Activated CD4-positive, alpha-beta T cell treated with anti-CD3 and anti-CD28 coated beads, Interleukin-2, amount 50 U/mL, for 16 hours (primary cell): ENCODE results near the gene DMD.
"Not testable (repeated sequence)": the region's sequence is repeated elsewhere in the genome, so short reads cannot be mapped to it uniquely, and the experiment has no call there.

ENCODE experiments used
- DNase-seq: peaks from one replicate; pipeline ENCODE4 v3.0.0-alpha.2; 2020

The DMD gene

GRCh38 chrX:33149580-33149979, 61.8 kb downstream of the DMD start:
- no peak for DNase-seq

GRCh38 chrX:33149085-33149484, 62.3 kb downstream of the DMD start:
- DNase-seq: no peak

- DNase-seq: no peak
Measured at GRCh38 chrX:33142331-33142730, 69.0 kb downstream of the DMD start.

GRCh38 chrX:33138677-33139249, 72.6 kb downstream of the DMD start:
- no peak for DNase-seq

- no peak for DNase-seq
Measured at GRCh38 chrX:33134164-33134563, 77.2 kb downstream of the DMD start.

- DNase-seq: no peak
Measured at GRCh38 chrX:33133320-33133719, 78.0 kb downstream of the DMD start.

GRCh38 chrX:33132569-33132968, 78.8 kb downstream of the DMD start:
- no peak for DNase-seq

- no peak for DNase-seq
Measured at GRCh38 chrX:33129607-33130006, 81.7 kb downstream of the DMD start.

GRCh38 chrX:33128048-33128805, 83.1 kb downstream of the DMD start:
- no peak for DNase-seq

GRCh38 chrX:33126469-33126868, 84.9 kb downstream of the DMD start:
- DNase-seq: no peak

GRCh38 chrX:33109858-33110257, 101.5 kb downstream of the DMD start:
- DNase-seq: no peak

GRCh38 chrX:33106737-33107136, 104.6 kb downstream of the DMD start:
- DNase-seq: no peak

GRCh38 chrX:33095079-33095478, 116.3 kb downstream of the DMD start:
- no peak for DNase-seq

- no peak for DNase-seq
Measured at GRCh38 chrX:33087411-33087810, 123.9 kb downstream of the DMD start.

GRCh38 chrX:33086886-33087285, 124.5 kb downstream of the DMD start:
- no peak for DNase-seq

- DNase-seq: no peak
Measured at GRCh38 chrX:33082371-33082770, 129.0 kb downstream of the DMD start.

GRCh38 chrX:33078273-33078672, 133.1 kb downstream of the DMD start:
- DNase-seq: no peak

- not testable (repeated sequence) for DNase-seq
Measured at GRCh38 chrX:33073660-33074059, 137.7 kb downstream of the DMD start.

- no peak for DNase-seq
Measured at GRCh38 chrX:33065415-33065814, 145.9 kb downstream of the DMD start.

GRCh38 chrX:33062041-33062440, 149.3 kb downstream of the DMD start:
- DNase-seq: no peak

- no peak for DNase-seq
Measured at GRCh38 chrX:33053001-33053400, 158.3 kb downstream of the DMD start.

- no peak for DNase-seq
Measured at GRCh38 chrX:33045882-33046281, 165.5 kb downstream of the DMD start.

- DNase-seq: no peak
Measured at GRCh38 chrX:33045245-33045644, 166.1 kb downstream of the DMD start.

GRCh38 chrX:33041141-33041540, 170.2 kb downstream of the DMD start:
- DNase-seq: no peak

- DNase-seq: no peak
Measured at GRCh38 chrX:33032700-33033099, 178.6 kb downstream of the DMD start.
